Measurements from ENCODE around the gene KCNIP4. TPM values are rescaled to one million over a fixed set of nuclear protein-coding genes. Genes with fewer than 3 reads are reported as not detected.

KCNIP4 gene
- total and polyA plus RNA-seq, 2 of the 4 experiments (the other 2 are of a cell fraction): not detected

- H3K56ac ChIP-seq (ENCODE audit: extremely low read depth, insufficient read depth, low read length): no peak overlapping the region
- H4K20me1 ChIP-seq (ENCODE audit: insufficient read depth, low read length): no peaks in the 10 kb centered on the region
- no peak overlapping the region for H3K4me2 ChIP-seq (ENCODE audit: low read depth, low read length)
- in situ Hi-C loops (cut with MboI; ENCODE audit: low sequenced_read_pairs): no loop called here
- BruUV-seq (replicated peaks): no TSS peak
- H3K4me3 ChIP-seq (ENCODE audit: insufficient read depth, low read depth, low read length): no peak overlapping the region
- dilution Hi-C loops (cut with HindIII; ENCODE audit: low sequenced_read_pairs, unreplicated experiment): no loop called here
- no peak overlapping the region for H3K23ac ChIP-seq (ENCODE audit: low read depth, low read length)
- no peaks in the 10 kb centered on the region for H3K4me1 ChIP-seq (ENCODE audit: control insufficient read depth, insufficient read depth, low read length)
- intact Hi-C loops (cut with micrococcal nuclease): no loop called here
- POLR2A ChIA-PET (ENCODE audit: unreplicated experiment): no interaction called here
- H4K8ac ChIP-seq (ENCODE audit: low read depth in 2 of 2, low read length in 2 of 2): no peak overlapping the region
- no peak overlapping the region for H3K14ac ChIP-seq (replicated peaks; ENCODE audit: low read depth, low read length)
- ATAC-seq (ENCODE audit: low read depth) (no peak), DNase-seq (no peak)
- TF ChIP-seq CTCF (conservative IDR thresholded peaks at IDR 0.05; ENCODE audit: low read depth, low read length) (no peak), FOS (IDR thresholded peaks at IDR 0.05; ENCODE audit: low read depth, low read length) (no peak), BHLHE40 (IDR thresholded peaks at IDR 0.05; ENCODE audit: low read depth, low read length) (no peak), USF2 (IDR thresholded peaks at IDR 0.05; ENCODE audit: low read depth, low read length) (no peak), MXI1 (IDR thresholded peaks at IDR 0.05; ENCODE audit: borderline replicate concordance, low read depth, low read length) (no peak)
- no peak overlapping the region for H3K9ac ChIP-seq (ENCODE audit: low read depth, low read length)
- no peak overlapping the region for H2BK20ac ChIP-seq (ENCODE audit: low read depth, low read length)
- CTCF ChIA-PET: no interaction called here
- no peaks in the 10 kb centered on the region for H3K36me3 ChIP-seq (ENCODE audit: control insufficient read depth, insufficient read depth, low read length)
- no peaks in the 10 kb centered on the region for H3K79me1 ChIP-seq (ENCODE audit: low read depth in 1 of 2, low read length in 2 of 2)
- no peak overlapping the region for H3K27ac ChIP-seq (ENCODE audit: insufficient read depth, low read length)
- no peak overlapping the region for H4K91ac ChIP-seq (ENCODE audit: insufficient read depth, low read depth, low read length)
- no peak overlapping the region for H3K18ac ChIP-seq (ENCODE audit: low read depth, low read length)
- H2AFZ ChIP-seq (replicated peaks; ENCODE audit: low read length, poor library complexity): no peak overlapping the region
- no peak overlapping the region for H3K4ac ChIP-seq (ENCODE audit: low read depth, low read length)
- no peaks in the 10 kb centered on the region for H3K9me1 ChIP-seq (ENCODE audit: insufficient read depth, low read length)
- no CpG with 5 or more reads among the region's 1 CpG for WGBS, 2 experiments (ENCODE audit: extremely low coverage in 2 of 2, insufficient read length in 1 of 2)
- no peak overlapping the region for H2BK15ac ChIP-seq (ENCODE audit: low read depth, low read length)
- no peak overlapping the region for H2AK9ac ChIP-seq (replicated peaks; ENCODE audit: low read depth, low read length, poor library complexity)
- H4K5ac ChIP-seq (ENCODE audit: low read depth, low read length): no peak overlapping the region
- no peak overlapping the region for H2AK5ac ChIP-seq (ENCODE audit: low read depth, low read length)
- H2BK5ac ChIP-seq (ENCODE audit: low read depth, low read length, poor library complexity, severe bottlenecking): no peak overlapping the region
- no peaks in the 10 kb centered on the region for H3K9me3 ChIP-seq (ENCODE audit: control insufficient read depth, insufficient read depth, low read length)
- H3K27me3 ChIP-seq (ENCODE audit: control insufficient read depth, insufficient read depth, low read length): no peaks in the 10 kb centered on the region
- H2BK120ac ChIP-seq (ENCODE audit: low read depth, low read length): no peak overlapping the region
These were observed 262.7 kb downstream of the KCNIP4 start for GRCh38 chr4:21685911-21686310.
